Left renal cortex interstitium (tissue), 4 donors: ENCODE data around the gene XXYLT1. TPM values are rescaled to one million over a fixed set of nuclear protein-coding genes. Genes with fewer than 3 reads are reported as not detected.

Experiments
- DNase-seq, 4 donors: peaks; one replicate each; pipeline ENCODE4 v3.0.0-alpha.2; 2013; ENCODE audit warnings: low read depth in 4 of 4, low spot score in 2 of 4, missing footprints in 1 of 4
- polyA plus RNA-seq, 4 donors: library from polyadenylated mRNA; unstranded; fragments of 120-200 nt; gene quantifications; one replicate each; pipeline ENCODE4 v1.2.1, GENCODE V29; 2013; ENCODE audit not compliant: insufficient read length in 4 of 4

The XXYLT1 gene
- polyA plus RNA-seq, 4 donors: 25.6 to 36.9 (median 30.8) TPM

DNA sequence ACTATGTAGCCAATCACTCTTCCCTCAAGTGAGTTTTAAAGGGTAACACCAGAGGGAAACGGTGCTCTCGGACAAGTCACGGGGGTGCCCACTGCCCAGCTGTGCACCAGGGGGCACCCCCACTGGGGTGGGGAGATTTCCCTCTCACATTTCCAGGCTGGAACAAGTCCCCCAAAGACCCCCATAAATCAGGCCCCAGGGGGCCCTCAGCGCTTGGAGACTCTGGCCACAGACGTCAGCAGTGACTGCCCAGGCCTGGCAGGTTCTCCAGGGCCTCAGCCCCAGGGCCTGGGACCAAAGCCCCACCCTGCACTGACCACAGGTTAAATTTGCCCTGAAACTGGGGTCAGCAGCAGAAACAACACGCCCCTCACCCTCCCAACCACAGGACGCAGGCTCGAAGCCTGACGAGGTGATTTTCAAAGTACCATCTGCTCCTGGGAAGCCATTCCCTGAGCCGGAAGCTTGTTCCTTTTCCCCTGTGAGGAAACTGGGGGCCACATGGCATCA, 17.0 kb downstream of the XXYLT1 start:
- no peak for DNase-seq

GRCh38 chr3:195251336-195252065, 19.5 kb downstream of the XXYLT1 start:
- DNase-seq: no peak

GRCh38 chr3:195250473-195251251, 20.3 kb downstream of the XXYLT1 start:
- DNase-seq: no peak

DNA sequence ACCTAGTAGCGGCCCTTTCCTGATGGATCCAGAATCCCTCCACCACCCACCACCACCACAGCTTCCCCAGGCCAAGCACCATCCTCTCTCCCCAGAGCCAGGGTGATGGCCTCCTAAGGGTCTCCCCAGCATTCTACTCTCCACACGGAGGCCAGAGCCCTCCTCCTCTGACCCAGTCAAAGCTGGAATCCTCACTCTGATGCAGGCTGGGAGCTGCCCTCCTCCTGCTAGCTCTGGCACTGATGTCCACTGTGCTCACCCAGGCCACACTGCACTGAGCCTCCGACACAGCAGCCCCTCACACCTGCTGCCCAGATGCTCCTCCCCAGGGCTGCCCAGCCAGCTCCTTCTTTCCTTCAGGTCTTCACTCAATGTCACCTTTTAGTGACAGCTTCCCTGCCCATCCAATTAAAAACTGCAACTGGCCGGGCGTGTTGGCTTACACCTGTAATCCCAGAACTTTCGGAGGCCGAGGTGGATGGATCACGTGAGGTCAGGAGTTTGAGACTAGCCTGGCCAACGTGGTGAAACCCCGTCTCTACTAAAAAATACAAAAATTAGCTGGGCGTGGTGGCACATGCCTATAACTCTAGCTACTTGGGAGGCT, 21.0 kb downstream of the XXYLT1 start:
- no peak for DNase-seq

GRCh38 chr3:195249057-195249770, 21.7 kb downstream of the XXYLT1 start:
- DNase-seq: no peak

DNA sequence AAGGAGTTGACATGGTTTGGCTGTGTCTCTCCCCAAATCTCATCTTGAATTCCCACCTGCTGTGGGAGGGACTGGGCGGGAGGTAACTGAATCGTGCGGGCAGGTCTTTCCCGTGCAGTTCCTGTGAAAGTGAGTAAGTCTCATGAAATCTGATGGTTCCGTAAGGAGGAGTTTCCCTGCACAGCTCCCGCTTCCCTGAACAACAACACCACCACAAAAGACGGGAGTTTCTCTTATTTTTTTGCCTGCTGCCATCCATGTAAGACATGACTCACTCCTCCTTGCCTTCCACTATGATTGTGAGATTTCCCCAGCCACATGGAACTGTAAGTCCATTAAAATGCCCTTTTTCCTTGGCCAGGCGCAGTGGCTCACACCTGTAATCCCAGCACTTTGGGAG, 22.7 kb downstream of the XXYLT1 start:
- DNase-seq: no peak

DNA sequence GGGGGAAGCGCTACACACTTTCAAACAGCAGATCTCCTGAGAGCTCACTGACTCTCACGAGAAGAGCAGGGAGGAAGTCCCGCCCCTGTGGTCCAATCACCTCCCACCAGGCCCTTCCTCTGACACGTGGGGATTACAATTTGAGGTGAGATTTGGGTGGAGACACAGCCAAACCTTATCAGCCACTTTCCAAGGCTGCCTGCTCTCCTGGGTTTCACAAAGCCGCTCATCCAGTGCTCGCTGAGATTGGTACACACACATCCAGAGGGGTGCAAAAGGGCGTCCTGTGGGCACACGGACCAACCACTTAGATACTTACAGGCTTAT, 23.1 kb downstream of the XXYLT1 start:
- DNase-seq: no peak

- DNase-seq: no peak
Measured at GRCh38 chr3:195247086-195247862, 23.7 kb downstream of the XXYLT1 start.

GRCh38 chr3:195246581-195246995, 24.4 kb downstream of the XXYLT1 start:
- DNase-seq: no peak

DNA sequence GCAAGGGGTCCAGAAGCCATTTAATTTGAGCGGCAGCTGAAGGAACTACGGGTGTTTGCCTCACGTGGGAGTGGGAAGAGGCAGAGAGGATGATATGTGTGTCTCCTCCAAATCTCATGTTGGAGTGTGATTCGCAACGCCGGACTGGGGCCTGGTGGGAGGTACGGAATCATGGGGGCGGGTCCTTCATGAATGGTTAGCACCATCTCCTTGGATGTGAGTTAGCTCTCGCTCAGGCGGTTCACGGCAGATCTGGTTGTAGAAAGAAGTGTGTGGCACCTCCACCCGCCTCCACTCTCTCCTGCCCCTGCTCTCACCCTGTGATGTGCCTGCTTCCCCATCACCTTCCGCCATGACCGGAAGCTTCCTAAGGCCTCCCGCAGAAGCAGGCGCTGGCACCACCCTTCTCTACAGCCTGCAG, 25.4 kb downstream of the XXYLT1 start:
- no peak for DNase-seq

DNA sequence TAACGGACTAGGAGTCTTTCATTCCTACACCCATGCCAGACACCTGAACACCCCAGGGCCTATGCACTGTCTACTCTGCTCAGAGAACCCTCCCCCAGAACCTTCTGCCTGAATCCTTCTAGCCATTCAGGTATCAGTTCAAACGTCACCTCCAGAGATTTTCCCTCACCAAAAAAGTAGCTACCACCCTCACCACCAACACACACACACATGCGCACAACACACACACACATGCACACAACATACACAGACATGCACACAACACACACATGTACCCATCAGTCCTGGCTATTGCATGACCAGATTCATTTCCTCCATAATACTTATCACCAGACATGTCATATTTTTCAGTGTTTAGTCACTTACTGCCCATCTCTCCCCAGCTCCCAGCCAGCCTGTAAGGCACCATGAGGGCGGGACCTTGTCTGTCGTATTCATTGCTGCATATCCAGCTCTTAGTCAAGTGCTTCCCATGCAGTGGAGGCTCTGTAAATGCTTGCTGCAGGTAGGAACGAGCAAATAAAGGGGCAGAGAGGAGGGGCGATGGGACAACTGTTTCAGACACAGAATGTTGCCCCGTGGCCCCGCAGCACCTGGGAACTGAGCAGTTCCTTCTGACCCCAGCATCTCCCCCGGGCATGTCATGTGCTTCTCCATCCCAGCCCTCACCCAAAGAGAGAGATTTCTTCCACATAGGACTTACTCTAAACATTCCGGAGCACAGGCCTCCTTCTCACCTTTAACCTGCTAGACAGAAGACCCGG, 29.2 kb downstream of the XXYLT1 start:
- DNase-seq: no peak

DNA sequence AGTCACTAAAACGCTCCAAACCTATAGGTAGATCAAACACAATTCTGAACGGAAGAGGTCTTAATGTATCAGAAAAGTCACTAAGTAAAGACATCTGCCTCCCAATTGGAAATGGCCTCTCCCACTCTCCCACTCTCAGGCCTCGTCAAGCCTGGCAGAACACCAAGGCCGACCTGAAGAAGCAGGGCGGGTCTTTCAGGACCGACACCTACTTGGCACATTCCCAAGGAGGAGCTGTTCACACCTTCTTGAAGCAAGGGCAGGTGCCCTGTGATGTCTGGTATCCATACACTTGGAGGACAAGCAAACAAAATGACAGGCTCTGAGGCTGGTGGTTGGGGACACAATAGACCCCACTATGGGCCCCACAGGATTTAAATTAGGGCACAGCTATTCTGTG, 30.0 kb downstream of the XXYLT1 start:
- no peak for DNase-seq

DNA sequence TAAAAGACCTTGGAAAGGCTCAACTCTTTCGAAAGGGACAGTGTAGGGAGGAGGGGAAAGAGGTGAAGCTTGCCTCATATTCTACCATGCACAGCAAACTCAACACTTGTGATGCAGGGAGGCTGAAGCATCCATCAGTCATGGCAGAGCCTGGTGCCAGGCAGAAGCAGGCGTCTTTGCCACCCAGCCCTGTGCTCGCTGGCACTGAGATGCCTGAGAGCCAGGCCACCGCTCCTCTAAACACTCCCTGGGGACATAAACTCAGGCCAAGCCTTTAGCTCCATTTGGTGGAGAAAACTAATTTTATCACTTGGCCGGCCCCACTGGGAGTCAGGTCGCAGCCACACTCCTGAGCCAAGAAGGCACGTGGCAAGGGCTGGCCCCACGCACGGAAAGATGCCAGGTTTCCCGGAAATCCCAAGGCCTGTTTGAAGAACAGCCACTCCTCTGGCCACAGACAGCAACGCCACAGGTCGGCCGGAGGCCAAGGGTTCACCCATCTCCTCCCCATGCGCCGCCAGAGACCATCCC, 30.7 kb downstream of the XXYLT1 start:
- DNase-seq: no peak

- no peak for DNase-seq
Measured at GRCh38 chr3:195239121-195239520, 31.8 kb downstream of the XXYLT1 start.

GRCh38 chr3:195238586-195239118, 32.3 kb downstream of the XXYLT1 start:
- no peak for DNase-seq

GRCh38 chr3:195238081-195238571, 32.8 kb downstream of the XXYLT1 start:
- DNase-seq: no peak

DNA sequence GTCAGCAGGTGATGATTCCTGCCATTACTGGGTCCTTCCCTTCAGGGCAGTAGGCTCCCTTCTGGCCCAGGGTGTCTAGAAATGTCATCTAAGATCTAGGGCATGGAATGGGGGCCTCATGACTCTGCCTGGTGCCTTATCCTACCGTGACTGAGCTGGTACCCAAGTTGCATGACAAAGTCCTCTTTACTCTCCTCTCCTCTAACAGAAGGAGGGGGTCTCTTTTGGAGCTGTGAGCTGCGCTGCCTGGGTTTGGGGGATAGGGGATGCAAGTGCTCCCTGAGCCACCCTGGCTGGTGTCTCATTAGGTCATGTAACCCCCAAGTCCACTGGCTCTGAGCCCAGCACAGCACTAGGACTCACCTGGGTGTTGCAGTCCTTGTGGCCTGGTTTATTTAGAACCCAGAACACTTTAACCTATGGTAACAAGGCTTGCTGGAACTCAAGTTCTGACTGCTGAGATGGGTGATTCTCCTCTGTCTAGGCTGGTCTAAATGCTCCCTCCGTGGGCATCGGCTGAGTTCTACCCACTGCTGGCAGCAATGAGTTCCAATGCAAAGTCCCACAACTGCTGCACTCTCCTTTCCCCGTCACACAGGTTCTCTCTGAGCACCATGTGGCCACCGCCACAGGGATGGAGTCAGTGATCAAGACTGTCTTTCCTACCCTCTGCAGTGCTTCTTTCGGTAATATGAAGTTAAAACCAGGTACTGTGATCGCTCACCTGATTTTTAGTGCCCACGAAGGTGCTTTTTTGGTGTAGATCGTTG, 34.0 kb downstream of the XXYLT1 start:
- no peak for DNase-seq
